Osteoblast (primary cell): ENCODE measurements around the gene ARHGEF17. TPM values are rescaled to one million over a fixed set of nuclear protein-coding genes. Genes with fewer than 3 reads are reported as not detected.

ENCODE experiments used
- DNase-seq: peaks from one replicate; pipeline ENCODE4 v3.0.0; 2011; ENCODE audit warnings: low spot score, mixed read lengths; ENCODE audit not compliant: insufficient read length; ENCODE audit errors: missing footprints
- H2AFZ ChIP-seq: 2 replicates; pipeline ENCODE4 v1.6.0; 2011; ENCODE audit warnings: mild to moderate bottlenecking, low read length
- H3K27ac ChIP-seq: 2 replicates; pipeline ENCODE4 v1.5.1; 2011; ENCODE audit warnings: mild to moderate bottlenecking, low read depth, low read length, moderate library complexity
- H3K27me3 ChIP-seq: 2 replicates; pipeline ENCODE4 v1.6.0; 2012; ENCODE audit warnings: mild to moderate bottlenecking, control low read depth, inconsistent platforms, low read length, moderate library complexity; ENCODE audit not compliant: insufficient read depth
- H3K36me3 ChIP-seq: 2 replicates; pipeline ENCODE4 v1.5.1; 2011; ENCODE audit warnings: mild to moderate bottlenecking, low read length, control low read depth, moderate library complexity; ENCODE audit not compliant: insufficient read depth
- H3K4me1 ChIP-seq: 2 replicates; pipeline ENCODE4 v1.5.1; 2011; ENCODE audit warnings: mild to moderate bottlenecking, low read length, control low read depth, moderate library complexity; ENCODE audit not compliant: insufficient read depth
- H3K4me2 ChIP-seq: 2 replicates; pipeline ENCODE4 v1.6.0; 2011; ENCODE audit warnings: mild to moderate bottlenecking, low read length; ENCODE audit not compliant: insufficient read depth
- H3K4me3 ChIP-seq: fragments of 200-600 bp; sonication (generic); 3 replicates; pipeline ENCODE4 v1.5.1; 2012; ENCODE audit warnings: mild to moderate bottlenecking, low read length, inconsistent platforms; ENCODE audit not compliant: insufficient read depth
- H3K79me2 ChIP-seq: 2 replicates; pipeline ENCODE4 v1.6.0; 2012; ENCODE audit warnings: mild to moderate bottlenecking, low read length, control low read depth, inconsistent platforms; ENCODE audit not compliant: insufficient read depth
- H3K9me3 ChIP-seq: 2 replicates; pipeline ENCODE4 v1.5.1; 2011; ENCODE audit warnings: low read depth, low read length, control low read depth
- H4K20me1 ChIP-seq: 2 replicates; pipeline ENCODE4 v1.6.0; 2012; ENCODE audit warnings: mild to moderate bottlenecking, low read length, control low read depth; ENCODE audit not compliant: insufficient read depth
- CTCF ChIP-seq: IDR thresholded peaks from 2 replicates; pipeline ENCODE4 v1.5.1; 2011; ENCODE audit warnings: mild to moderate bottlenecking, low read depth, low read length, moderate library complexity; ENCODE audit errors: extremely low read depth
- total RNA-seq: library from RNA; depleted of rRNA; stranded (reverse); fragments of >200 nt; gene quantifications from 2 replicates; pipeline ENCODE4 v1.2.3, GENCODE V29; 2012

The ARHGEF17 gene
- total RNA-seq, 1 donor = 67.0 TPM

- H4K20me1 ChIP-seq = peaks cover 3% of the 10 kb centered on the region
- TF ChIP-seq CTCF = no peak
- no peak overlapping the region for H2AFZ ChIP-seq
Observed at GRCh38 chr11:73298233-73298632, 9.8 kb upstream of the ARHGEF17 start.

GRCh38 chr11:73299751-73300150 is 8.3 kb upstream of the ARHGEF17 start:
- no peak for TF ChIP-seq CTCF

More at GRCh38 chr11:73298233-73298632, 9.8 kb upstream of the ARHGEF17 start:
- Histone ChIP-seq H3K27ac (no peak overlapping the region), H3K9me3 (no peaks in the 10 kb centered on the region), H3K4me3 (no peak overlapping the region), H3K27me3 (no peaks in the 10 kb centered on the region), H3K4me2 (no peak overlapping the region), H3K4me1 (peaks cover 13% of the 10 kb centered on the region), H3K79me2 (no peaks in the 10 kb centered on the region), H3K36me3 (no peaks in the 10 kb centered on the region)
- no peak for DNase-seq

GRCh38 chr11:73306069-73306841 is 1.8 kb upstream of the ARHGEF17 start:
- H3K4me1 ChIP-seq = peaks cover 27% of the 10 kb centered on the region
- no peaks in the 10 kb centered on the region for H3K9me3 ChIP-seq
- H3K27me3 ChIP-seq = no peaks in the 10 kb centered on the region
- peak; percentile 10 for TF ChIP-seq CTCF
- H4K20me1 ChIP-seq = peaks cover 20% of the 10 kb centered on the region
- peaks cover 12% of the 10 kb centered on the region for H3K36me3 ChIP-seq
- no peak overlapping the region for H3K4me2 ChIP-seq
- H3K27ac ChIP-seq = no peak overlapping the region
- no peak overlapping the region for H2AFZ ChIP-seq
- DNase-seq = peak; percentile 82
- no peak overlapping the region for H3K4me3 ChIP-seq
- H3K79me2 ChIP-seq = peaks cover 21% of the 10 kb centered on the region

More at GRCh38 chr11:73299751-73300150, 8.3 kb upstream of the ARHGEF17 start:
- H3K27ac ChIP-seq = no peak overlapping the region
- no peaks in the 10 kb centered on the region for H3K27me3 ChIP-seq
- H3K79me2 ChIP-seq = no peaks in the 10 kb centered on the region
- no peaks in the 10 kb centered on the region for H3K9me3 ChIP-seq
- no peaks in the 10 kb centered on the region for H3K36me3 ChIP-seq
- H2AFZ ChIP-seq = no peak overlapping the region
- peaks cover 11% of the 10 kb centered on the region for H3K4me1 ChIP-seq
- DNase-seq = peak; percentile 26
- no peak overlapping the region for H3K4me2 ChIP-seq
- H4K20me1 ChIP-seq = peaks cover 3% of the 10 kb centered on the region
- no peak overlapping the region for H3K4me3 ChIP-seq

GRCh38 chr11:73306977-73307322 is 1.1 kb upstream of the ARHGEF17 start:
- no peaks in the 10 kb centered on the region for H3K27me3 ChIP-seq
- no peaks in the 10 kb centered on the region for H3K9me3 ChIP-seq
- peak overlapping the region; percentile 89 for H3K4me3 ChIP-seq
- H3K4me2 ChIP-seq = peak overlapping the region; percentile 99
- H2AFZ ChIP-seq = peak overlapping the region; percentile 93
- H4K20me1 ChIP-seq = peaks cover 27% of the 10 kb centered on the region
- H3K36me3 ChIP-seq = peaks cover 18% of the 10 kb centered on the region
- no peak for TF ChIP-seq CTCF
- H3K79me2 ChIP-seq = peaks cover 28% of the 10 kb centered on the region
- peaks cover 34% of the 10 kb centered on the region for H3K4me1 ChIP-seq
- no peak for DNase-seq
- H3K27ac ChIP-seq = peak overlapping the region; percentile 71
